ENCODE results near the gene OXCT1.

OXCT1 gene

DNA sequence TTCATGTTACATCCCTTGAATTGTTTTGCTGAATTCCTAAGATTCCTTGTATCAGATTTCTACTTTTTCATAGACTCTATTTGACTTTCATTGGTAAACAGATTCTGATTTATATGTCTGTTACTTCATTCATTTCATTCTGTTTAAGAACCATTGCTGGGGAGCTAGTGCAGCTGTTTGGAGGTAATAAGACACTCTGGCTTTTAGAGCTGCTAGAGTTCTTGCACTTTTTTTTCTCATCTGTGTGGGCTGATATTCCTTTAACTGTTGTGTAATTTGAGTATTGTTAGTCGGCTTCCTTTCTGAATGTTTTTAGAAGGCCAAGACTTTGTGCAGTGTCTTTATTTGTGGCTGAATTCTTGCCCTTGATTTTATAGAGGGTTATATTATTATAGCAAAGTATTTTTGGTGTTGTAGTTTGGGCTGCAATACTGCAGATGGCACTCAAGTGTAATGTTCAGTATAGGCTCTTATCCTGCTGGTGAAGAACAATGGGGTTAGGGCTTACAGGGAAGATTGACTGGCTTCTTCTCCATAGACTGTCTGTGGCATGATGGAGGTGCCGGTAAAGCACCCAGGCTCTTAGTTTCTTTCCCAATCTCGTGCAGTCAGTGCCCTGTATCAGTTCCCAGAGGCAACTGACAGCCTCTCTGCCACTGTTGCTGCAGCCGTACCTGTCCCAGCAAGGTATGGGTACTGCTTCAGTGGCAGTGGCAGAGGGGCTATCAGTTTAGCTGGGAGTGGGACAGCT lies 162.2 kb downstream of the OXCT1 start:
- peak; percentile 13 for DNase-seq

DNA sequence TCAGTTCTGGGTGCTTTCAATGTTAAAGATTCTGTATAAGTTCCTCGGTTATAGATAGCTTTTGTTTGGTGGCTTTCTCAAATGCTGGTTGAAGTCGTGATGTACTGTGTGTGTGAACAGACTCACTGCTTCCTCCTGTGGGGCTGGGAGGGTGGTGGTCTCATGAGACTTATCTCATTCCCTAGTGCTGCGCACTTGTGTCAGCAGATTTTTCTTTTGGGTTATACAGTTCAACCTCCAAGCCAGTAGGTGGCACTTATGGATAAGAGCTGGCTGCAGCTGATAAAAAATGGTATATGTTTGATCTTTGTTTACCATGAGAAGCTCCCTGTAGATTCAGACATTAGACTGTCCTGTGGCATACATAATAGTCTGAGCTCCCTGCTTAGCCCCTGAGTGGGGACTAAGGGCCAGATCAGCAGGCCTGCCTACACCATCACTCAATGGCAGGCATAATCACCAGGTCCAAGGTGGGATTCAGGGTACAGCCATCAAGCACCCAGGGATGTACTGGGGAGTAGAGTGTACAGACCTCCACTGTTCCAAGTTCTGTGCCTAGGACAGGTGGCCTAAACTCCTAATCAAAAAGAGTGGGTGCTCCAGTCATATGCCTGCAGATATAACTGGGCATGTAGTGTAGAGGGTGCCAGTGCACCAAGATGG lies 174.2 kb downstream of the OXCT1 start:
- DNase-seq: no peak

DNA sequence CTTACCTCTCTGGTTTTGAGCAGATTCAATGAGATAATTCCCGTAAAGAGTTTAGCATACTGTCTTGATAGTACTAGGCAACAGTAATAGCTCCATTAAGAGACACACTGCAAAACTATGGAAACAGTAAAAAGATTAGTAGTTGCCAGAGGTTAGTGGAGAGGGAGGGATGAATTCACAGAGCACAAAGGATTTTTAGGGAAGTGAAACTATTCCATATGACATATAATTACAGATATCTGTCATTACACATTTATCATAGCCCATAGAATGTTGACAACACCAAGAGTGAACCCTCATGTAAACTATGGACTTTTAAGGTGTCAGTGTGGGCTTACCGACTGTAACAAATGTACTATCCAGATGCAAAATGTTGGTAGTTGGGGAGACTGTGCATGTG lies 183.5 kb downstream of the OXCT1 start:
- DNase-seq: peak; percentile 48

DNA sequence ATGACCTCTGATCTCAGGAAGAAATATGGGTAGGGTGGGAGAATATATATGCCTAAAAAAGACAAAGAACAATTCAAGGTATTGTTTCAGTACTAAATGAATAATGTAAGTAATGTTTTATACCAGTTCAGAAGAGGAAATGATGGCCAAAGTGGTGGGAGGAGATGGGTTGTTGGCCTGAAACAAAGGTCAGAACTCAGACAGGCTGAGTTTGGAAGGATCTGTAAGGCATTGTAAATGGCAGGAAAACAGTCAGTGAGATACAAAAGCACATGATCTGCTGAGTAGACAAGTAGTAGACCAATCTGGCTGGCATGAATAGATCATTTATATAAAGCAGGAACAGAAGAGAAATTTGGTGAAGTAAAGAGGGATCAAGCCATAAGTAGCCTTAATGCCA lies 184.0 kb downstream of the OXCT1 start:
- DNase-seq: no peak

DNA sequence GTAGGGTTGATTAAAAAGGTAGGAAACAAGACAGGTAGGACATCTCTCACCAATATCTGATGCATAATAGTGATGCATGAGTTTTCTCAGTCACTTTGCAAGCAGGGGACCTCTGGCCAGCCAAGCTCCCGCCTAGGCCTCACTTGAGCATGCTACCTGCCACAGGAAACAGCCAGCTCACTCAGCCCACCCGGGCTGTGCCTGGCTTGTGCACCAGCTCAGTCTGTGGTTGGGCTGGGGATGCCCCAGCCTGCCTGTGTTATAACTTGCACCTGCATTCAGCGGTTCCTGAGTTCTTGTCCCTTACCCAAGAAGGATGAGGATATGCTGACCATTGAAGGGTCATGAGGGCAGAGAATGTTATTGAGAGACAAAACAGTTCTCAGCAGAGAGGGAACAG lies 187.0 kb downstream of the OXCT1 start:
- no peak for DNase-seq

DNA sequence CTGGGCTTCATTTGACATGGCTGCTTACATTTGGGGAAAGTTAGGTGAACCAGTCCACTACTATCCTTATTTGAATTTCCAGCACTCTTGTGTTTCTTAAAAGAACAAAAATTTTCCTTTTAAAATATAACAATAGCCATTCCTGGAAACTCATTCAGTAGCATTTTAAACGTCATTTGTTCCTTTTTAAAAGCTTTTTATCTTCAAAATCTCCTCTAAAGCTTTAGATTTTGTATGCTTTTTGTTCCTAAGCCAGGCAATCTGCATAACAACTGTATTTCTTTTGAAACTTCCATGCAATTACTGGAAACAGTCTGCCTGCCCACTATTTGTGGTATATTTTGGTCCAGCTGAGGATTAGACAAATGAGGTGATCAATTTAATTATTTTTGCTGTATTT lies 187.6 kb downstream of the OXCT1 start:
- no peak for DNase-seq

DNA sequence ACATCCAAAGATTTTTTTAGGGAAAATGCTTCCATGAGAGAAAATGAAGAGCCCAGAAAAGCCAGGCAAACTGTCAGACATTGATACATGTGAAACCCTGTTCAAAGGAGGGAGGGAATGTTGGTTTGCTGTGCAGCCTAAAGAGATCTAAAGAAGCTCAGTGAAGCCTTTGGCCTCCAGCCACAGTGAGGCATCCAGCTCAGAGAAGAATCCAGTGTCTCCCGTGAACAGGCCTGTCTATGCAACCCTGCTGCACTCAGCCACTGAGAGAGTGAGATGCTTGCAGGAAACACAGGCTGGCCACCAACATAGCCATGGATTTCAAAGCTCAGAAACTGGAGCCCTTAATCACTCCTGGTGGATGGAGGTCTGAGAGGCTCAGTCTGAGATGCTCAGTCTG lies 188.4 kb downstream of the OXCT1 start:
- no peak for DNase-seq
